ENCODE results near the gene ALOX15B.

- no peak for TF ChIP-seq POLR2A (IDR thresholded peaks at IDR 0.05)
- no peak for TF ChIP-seq CTCF (IDR thresholded peaks at IDR 0.05 in 4 of 5, conservative IDR thresholded peaks at IDR 0.05 in 1 of 5)
These were observed 44.8 kb upstream of the ALOX15B start for GRCh38 chr17:7993972-7994589.

Measured in gastrocnemius medialis (tissue), 4 donors.